ENCODE results near the gene GSK3A. TPM values are rescaled to one million over a fixed set of nuclear protein-coding genes. Genes with fewer than 3 reads are reported as not detected.

Gene GSK3A
- total and polyA plus RNA-seq, 9 of the 15 experiments (the other 6 are each of a cell fraction or from before 2014, with no cell fraction given): 0.62 to 90.7 (median 33.3) TPM

- TF ChIP-seq, protein P1, sequence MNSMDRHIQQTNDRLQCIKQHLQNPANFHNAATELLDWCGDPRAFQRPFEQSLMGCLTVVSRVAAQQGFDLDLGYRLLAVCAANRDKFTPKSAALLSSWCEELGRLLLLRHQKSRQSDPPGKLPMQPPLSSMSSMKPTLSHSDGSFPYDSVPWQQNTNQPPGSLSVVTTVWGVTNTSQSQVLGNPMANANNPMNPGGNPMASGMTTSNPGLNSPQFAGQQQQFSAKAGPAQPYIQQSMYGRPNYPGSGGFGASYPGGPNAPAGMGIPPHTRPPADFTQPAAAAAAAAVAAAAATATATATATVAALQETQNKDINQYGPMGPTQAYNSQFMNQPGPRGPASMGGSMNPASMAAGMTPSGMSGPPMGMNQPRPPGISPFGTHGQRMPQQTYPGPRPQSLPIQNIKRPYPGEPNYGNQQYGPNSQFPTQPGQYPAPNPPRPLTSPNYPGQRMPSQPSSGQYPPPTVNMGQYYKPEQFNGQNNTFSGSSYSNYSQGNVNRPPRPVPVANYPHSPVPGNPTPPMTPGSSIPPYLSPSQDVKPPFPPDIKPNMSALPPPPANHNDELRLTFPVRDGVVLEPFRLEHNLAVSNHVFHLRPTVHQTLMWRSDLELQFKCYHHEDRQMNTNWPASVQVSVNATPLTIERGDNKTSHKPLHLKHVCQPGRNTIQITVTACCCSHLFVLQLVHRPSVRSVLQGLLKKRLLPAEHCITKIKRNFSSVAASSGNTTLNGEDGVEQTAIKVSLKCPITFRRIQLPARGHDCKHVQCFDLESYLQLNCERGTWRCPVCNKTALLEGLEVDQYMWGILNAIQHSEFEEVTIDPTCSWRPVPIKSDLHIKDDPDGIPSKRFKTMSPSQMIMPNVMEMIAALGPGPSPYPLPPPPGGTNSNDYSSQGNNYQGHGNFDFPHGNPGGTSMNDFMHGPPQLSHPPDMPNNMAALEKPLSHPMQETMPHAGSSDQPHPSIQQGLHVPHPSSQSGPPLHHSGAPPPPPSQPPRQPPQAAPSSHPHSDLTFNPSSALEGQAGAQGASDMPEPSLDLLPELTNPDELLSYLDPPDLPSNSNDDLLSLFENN (IDR thresholded peaks at IDR 0.05; ENCODE audit: low read depth in 2 of 2, low read length in 2 of 2): no peak
- no peak for TF ChIP-seq BRD9 (IDR thresholded peaks at IDR 0.05; ENCODE audit: low read depth, partially characterized antibody)
- TF ChIP-seq ZNF780A (CRISPR knock-in tag; IDR thresholded peaks at IDR 0.05): no peak
- TF ChIP-seq, protein P2, sequence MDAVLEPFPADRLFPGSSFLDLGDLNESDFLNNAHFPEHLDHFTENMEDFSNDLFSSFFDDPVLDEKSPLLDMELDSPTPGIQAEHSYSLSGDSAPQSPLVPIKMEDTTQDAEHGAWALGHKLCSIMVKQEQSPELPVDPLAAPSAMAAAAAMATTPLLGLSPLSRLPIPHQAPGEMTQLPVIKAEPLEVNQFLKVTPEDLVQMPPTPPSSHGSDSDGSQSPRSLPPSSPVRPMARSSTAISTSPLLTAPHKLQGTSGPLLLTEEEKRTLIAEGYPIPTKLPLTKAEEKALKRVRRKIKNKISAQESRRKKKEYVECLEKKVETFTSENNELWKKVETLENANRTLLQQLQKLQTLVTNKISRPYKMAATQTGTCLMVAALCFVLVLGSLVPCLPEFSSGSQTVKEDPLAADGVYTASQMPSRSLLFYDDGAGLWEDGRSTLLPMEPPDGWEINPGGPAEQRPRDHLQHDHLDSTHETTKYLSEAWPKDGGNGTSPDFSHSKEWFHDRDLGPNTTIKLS (IDR thresholded peaks at IDR 0.05; ENCODE audit: borderline replicate concordance, low read depth): no peak
- no peak for TF ChIP-seq ZNF398 (CRISPR knock-in tag; IDR thresholded peaks at IDR 0.05)
- TF ChIP-seq, protein P3, sequence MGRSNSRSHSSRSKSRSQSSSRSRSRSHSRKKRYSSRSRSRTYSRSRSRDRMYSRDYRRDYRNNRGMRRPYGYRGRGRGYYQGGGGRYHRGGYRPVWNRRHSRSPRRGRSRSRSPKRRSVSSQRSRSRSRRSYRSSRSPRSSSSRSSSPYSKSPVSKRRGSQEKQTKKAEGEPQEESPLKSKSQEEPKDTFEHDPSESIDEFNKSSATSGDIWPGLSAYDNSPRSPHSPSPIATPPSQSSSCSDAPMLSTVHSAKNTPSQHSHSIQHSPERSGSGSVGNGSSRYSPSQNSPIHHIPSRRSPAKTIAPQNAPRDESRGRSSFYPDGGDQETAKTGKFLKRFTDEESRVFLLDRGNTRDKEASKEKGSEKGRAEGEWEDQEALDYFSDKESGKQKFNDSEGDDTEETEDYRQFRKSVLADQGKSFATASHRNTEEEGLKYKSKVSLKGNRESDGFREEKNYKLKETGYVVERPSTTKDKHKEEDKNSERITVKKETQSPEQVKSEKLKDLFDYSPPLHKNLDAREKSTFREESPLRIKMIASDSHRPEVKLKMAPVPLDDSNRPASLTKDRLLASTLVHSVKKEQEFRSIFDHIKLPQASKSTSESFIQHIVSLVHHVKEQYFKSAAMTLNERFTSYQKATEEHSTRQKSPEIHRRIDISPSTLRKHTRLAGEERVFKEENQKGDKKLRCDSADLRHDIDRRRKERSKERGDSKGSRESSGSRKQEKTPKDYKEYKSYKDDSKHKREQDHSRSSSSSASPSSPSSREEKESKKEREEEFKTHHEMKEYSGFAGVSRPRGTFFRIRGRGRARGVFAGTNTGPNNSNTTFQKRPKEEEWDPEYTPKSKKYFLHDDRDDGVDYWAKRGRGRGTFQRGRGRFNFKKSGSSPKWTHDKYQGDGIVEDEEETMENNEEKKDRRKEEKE (IDR thresholded peaks at IDR 0.05; ENCODE audit: borderline replicate concordance in 1 of 2, control insufficient read depth in 1 of 2, low read depth in 2 of 2, low read length in 1 of 2): no peak
- TF ChIP-seq, protein P4, sequence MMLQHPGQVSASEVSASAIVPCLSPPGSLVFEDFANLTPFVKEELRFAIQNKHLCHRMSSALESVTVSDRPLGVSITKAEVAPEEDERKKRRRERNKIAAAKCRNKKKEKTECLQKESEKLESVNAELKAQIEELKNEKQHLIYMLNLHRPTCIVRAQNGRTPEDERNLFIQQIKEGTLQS (IDR thresholded peaks at IDR 0.05): 0 out of 2 replicates have a peak, but pooled peaks have one; percentile 25
- TF ChIP-seq, protein P4 (CRISPR knock-in tag; conservative IDR thresholded peaks at IDR 0.05): no peak
- no peak for TF ChIP-seq ZNF444 (CRISPR knock-in tag; IDR thresholded peaks at IDR 0.05)
- TF ChIP-seq RBM22 (IDR thresholded peaks at IDR 0.05; ENCODE audit: low read depth, low read length, poor library complexity, severe bottlenecking): peak; percentile 84
- no peak for TF ChIP-seq NBN (IDR thresholded peaks at IDR 0.05; ENCODE audit: low read depth)
- TF ChIP-seq SMARCE1 (IDR thresholded peaks at IDR 0.05): no peak
Measured at GRCh38 chr19:42196011-42197001, 46.1 kb downstream of the GSK3A start (continued).
